ENCODE data around the gene WDR59.

DNA sequence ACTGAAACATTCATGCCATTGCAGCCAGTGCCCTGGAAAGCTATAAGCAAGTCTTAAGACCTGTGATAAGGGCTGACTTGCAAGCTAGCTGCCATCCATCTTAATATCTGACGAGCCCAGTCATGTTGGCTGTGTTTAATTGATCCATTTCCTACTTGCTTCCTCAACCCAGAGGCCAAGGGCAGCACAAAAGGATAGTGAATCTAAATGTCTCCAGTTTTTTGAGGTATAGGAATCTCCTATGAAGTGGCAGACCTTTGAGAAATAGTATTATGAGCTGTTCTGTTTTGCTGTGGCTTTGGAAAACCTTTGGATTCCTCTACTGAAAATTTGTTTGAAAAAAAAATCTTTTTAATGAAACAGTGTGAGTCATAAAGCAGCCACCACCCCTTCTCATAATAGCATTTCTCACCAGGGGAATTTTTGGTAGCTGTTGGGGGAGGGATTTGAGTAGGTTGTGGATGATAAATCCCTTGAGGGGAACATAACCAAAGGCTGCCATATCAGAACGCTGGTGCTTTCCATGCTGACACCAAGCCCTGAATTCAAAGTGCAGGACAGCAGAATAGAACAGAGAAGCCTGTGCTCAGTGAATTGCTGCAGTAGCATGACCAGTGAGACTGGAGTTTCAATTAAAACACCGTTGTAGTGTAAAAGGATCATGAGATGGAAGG lies 26.8 kb upstream of the WDR59 start:
- no peak for TF ChIP-seq TCF7L2 (IDR thresholded peaks at IDR 0.05; ENCODE audit: borderline replicate concordance, low read depth, low read length)
- TF ChIP-seq ZNF670 (tag by site-specific recombination; IDR thresholded peaks at IDR 0.05; ENCODE audit: low read depth) = no peak
- TF ChIP-seq, protein P1, sequence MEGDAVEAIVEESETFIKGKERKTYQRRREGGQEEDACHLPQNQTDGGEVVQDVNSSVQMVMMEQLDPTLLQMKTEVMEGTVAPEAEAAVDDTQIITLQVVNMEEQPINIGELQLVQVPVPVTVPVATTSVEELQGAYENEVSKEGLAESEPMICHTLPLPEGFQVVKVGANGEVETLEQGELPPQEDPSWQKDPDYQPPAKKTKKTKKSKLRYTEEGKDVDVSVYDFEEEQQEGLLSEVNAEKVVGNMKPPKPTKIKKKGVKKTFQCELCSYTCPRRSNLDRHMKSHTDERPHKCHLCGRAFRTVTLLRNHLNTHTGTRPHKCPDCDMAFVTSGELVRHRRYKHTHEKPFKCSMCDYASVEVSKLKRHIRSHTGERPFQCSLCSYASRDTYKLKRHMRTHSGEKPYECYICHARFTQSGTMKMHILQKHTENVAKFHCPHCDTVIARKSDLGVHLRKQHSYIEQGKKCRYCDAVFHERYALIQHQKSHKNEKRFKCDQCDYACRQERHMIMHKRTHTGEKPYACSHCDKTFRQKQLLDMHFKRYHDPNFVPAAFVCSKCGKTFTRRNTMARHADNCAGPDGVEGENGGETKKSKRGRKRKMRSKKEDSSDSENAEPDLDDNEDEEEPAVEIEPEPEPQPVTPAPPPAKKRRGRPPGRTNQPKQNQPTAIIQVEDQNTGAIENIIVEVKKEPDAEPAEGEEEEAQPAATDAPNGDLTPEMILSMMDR (tag by site-specific recombination; IDR thresholded peaks at IDR 0.05) = no peak
- no peak for TF ChIP-seq KLF9 (tag by site-specific recombination; IDR thresholded peaks at IDR 0.05; ENCODE audit: low read depth)
- no peak for TF ChIP-seq BCL11A (tag by site-specific recombination; IDR thresholded peaks at IDR 0.05; ENCODE audit: low read depth)
- no peak for TF ChIP-seq ZBTB17 (tag by site-specific recombination; IDR thresholded peaks at IDR 0.05)
- TF ChIP-seq, protein P2, sequence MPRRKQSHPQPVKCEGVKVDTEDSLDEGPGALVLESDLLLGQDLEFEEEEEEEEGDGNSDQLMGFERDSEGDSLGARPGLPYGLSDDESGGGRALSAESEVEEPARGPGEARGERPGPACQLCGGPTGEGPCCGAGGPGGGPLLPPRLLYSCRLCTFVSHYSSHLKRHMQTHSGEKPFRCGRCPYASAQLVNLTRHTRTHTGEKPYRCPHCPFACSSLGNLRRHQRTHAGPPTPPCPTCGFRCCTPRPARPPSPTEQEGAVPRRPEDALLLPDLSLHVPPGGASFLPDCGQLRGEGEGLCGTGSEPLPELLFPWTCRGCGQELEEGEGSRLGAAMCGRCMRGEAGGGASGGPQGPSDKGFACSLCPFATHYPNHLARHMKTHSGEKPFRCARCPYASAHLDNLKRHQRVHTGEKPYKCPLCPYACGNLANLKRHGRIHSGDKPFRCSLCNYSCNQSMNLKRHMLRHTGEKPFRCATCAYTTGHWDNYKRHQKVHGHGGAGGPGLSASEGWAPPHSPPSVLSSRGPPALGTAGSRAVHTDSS (tag by site-specific recombination; IDR thresholded peaks at IDR 0.05) = no peak
- no peak for TF ChIP-seq KLF8 (tag by site-specific recombination; IDR thresholded peaks at IDR 0.05)
- TF ChIP-seq ZNF707 (tag by site-specific recombination; IDR thresholded peaks at IDR 0.05) = no peak
- TF ChIP-seq, protein P3, sequence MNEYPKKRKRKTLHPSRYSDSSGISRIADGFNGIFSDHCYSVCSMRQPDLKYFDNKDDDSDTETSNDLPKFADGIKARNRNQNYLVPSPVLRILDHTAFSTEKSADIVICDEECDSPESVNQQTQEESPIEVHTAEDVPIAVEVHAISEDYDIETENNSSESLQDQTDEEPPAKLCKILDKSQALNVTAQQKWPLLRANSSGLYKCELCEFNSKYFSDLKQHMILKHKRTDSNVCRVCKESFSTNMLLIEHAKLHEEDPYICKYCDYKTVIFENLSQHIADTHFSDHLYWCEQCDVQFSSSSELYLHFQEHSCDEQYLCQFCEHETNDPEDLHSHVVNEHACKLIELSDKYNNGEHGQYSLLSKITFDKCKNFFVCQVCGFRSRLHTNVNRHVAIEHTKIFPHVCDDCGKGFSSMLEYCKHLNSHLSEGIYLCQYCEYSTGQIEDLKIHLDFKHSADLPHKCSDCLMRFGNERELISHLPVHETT (tag by site-specific recombination; IDR thresholded peaks at IDR 0.05) = no peak
- TF ChIP-seq FEZF1 (tag by site-specific recombination; IDR thresholded peaks at IDR 0.05) = no peak

Measured in HEK293 (cell line).